MM.1S (cell line): ENCODE data around the gene DFFB.

ENCODE experiments used
- EZH2 ChIP-seq: fragments of 300-600 bp; sonication (generic); optimal IDR thresholded peaks from 2 replicates; pipeline ENCODE3; 2017; ENCODE audit warnings: low read depth, mild to moderate bottlenecking, antibody characterized with exemption, low read length, mixed read lengths
- TF ChIP-seq, protein P1 (sequence below): fragments of 300-600 bp; sonication (generic); IDR thresholded peaks from 2 replicates; pipeline ENCODE4 v1.5.1; 2016; ENCODE audit warnings: antibody characterized with exemption, low read length, mixed read lengths

- TF ChIP-seq, protein P1, sequence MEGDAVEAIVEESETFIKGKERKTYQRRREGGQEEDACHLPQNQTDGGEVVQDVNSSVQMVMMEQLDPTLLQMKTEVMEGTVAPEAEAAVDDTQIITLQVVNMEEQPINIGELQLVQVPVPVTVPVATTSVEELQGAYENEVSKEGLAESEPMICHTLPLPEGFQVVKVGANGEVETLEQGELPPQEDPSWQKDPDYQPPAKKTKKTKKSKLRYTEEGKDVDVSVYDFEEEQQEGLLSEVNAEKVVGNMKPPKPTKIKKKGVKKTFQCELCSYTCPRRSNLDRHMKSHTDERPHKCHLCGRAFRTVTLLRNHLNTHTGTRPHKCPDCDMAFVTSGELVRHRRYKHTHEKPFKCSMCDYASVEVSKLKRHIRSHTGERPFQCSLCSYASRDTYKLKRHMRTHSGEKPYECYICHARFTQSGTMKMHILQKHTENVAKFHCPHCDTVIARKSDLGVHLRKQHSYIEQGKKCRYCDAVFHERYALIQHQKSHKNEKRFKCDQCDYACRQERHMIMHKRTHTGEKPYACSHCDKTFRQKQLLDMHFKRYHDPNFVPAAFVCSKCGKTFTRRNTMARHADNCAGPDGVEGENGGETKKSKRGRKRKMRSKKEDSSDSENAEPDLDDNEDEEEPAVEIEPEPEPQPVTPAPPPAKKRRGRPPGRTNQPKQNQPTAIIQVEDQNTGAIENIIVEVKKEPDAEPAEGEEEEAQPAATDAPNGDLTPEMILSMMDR = peak; percentile 71
- no peak for TF ChIP-seq EZH2
Observed at GRCh38 chr1:3910857-3911845, 53.9 kb downstream of the DFFB start.
